K562 (cell line): ENCODE data around the gene CDC27. TPM values are rescaled to one million over a fixed set of nuclear protein-coding genes. Genes with fewer than 3 reads are reported as not detected.

Experiments
- ATAC-seq: fragments of 200-7000 bp; cut with Tn5 transposase; 3 replicates; pipeline ENCODE4 v1.9.1; 2020; ENCODE audit warnings: moderate library complexity
- BruUV-seq: library from RNA; stranded (reverse); fragments of 400-500 nt; replicated peaks from 2 replicates; lab custom pipeline; 2021; lab: Mats Ljungman, UMichigan
- CTCF ChIA-PET: fragments of 300-600 bp; formaldehyde crosslinking; extraction: SDS; loops from one replicate; lab custom pipeline; 2021; ENCODE audit warnings: low intra/inter-chr PET ratio; lab: Yijun Ruan, JAX
- POLR2A ChIA-PET: fragments of 300-600, 350-650 bp; sonication (Branson Sonifier 250); formaldehyde crosslinking; extraction: SDS; loops from one replicate; lab custom pipeline; 2021; ENCODE audit warnings: antibody characterized with exemption, inconsistent platforms; lab: Yijun Ruan, JAX
- DNase-seq, 4 experiments: peaks; one replicate each; pipeline versions ENCODE4 v3.0.0 to v3.0.0-alpha.2; 2011 to 2018; ENCODE audit warnings: low spot score in 3 of 4, mixed read lengths in 3 of 4; ENCODE audit errors: extremely low read depth in 1 of 4
- FAIRE-seq: peaks from 2 replicates; lab custom pipeline; 2011; peaks lifted over from hg19 to GRCh38; lab: Jason Lieb, UNC
- H2AFZ ChIP-seq: 2 replicates; pipeline ENCODE4 v1.6.0; 2011; ENCODE audit warnings: low read depth, low read length, control low read depth, inconsistent platforms
- H3K27ac ChIP-seq: fragments of 200-600 bp; 3 replicates; pipeline ENCODE4 v1.8.0; 2011; ENCODE audit warnings: low read depth, mild to moderate bottlenecking, control low read depth, inconsistent platforms, low read length, moderate library complexity, mixed read lengths; ENCODE audit errors: extremely low read depth
- H3K27me3 ChIP-seq, 2 experiments: fragments of 300-600 bp in 1 of 2; 2 replicates in 1 of 2; 3 replicates in 1 of 2; pipeline versions ENCODE4 v1.6.0 to v1.8.0; 2011; ENCODE audit warnings: inconsistent platforms in 2 of 2, low read length in 2 of 2, mild to moderate bottlenecking in 1 of 2, mixed read lengths in 1 of 2, moderate library complexity in 1 of 2; ENCODE audit not compliant: control insufficient read depth in 2 of 2, insufficient read depth in 2 of 2
- H3K36me3 ChIP-seq: fragments of 300-600 bp; 3 replicates; pipeline ENCODE4 v1.8.0; 2011; ENCODE audit warnings: mild to moderate bottlenecking, low read length, inconsistent platforms; ENCODE audit not compliant: control insufficient read depth, insufficient read depth
- H3K4me1 ChIP-seq, 2 experiments: fragments of 200-600 bp in 1 of 2; replicated peaks in 1 of 2; 2 replicates in 1 of 2; 3 replicates in 1 of 2; pipeline versions ENCODE4 v1.5.1 to v1.8.0; 2011; ENCODE audit warnings: inconsistent platforms in 2 of 2, low read length in 2 of 2, mild to moderate bottlenecking in 1 of 2, mixed read lengths in 1 of 2, moderate library complexity in 1 of 2; ENCODE audit not compliant: control insufficient read depth in 2 of 2, insufficient read depth in 2 of 2
- H3K4me2 ChIP-seq: 2 replicates; pipeline ENCODE4 v1.6.1; 2011; ENCODE audit warnings: low read length, control low read depth, inconsistent platforms, mixed read lengths; ENCODE audit not compliant: insufficient read depth
- H3K4me3 ChIP-seq: fragments of 200-600 bp; sonication (generic), shearing (Covaris generic); 2 replicates; pipeline ENCODE4 v1.5.1; 2016; ENCODE audit warnings: control low read depth, inconsistent platforms
- H3K79me2 ChIP-seq: fragments of 200-600 bp; 3 replicates; pipeline ENCODE4 v1.8.0; 2011; ENCODE audit warnings: low read length, inconsistent platforms; ENCODE audit not compliant: control insufficient read depth, insufficient read depth
- H3K9ac ChIP-seq, 2 experiments: 2 replicates each; pipeline versions ENCODE4 v1.6.0 to v1.6.1; 2011; ENCODE audit warnings: low read depth in 2 of 2, low read length in 2 of 2, control low read depth in 1 of 2, inconsistent platforms in 1 of 2, mild to moderate bottlenecking in 1 of 2, mixed read lengths in 1 of 2; ENCODE audit not compliant: insufficient read depth in 1 of 2
- H3K9me1 ChIP-seq: one replicate; pipeline ENCODE4 v1.6.0; 2011; ENCODE audit warnings: inconsistent platforms, mild to moderate bottlenecking, low read length, moderate library complexity; ENCODE audit not compliant: control insufficient read depth, insufficient read depth
- H3K9me3 ChIP-seq: replicated peaks from 2 replicates; pipeline ENCODE4 v1.5.1; 2011; ENCODE audit warnings: low read depth, low read length, inconsistent platforms; ENCODE audit not compliant: control insufficient read depth, insufficient read depth
- H4K20me1 ChIP-seq: replicated peaks from 2 replicates; pipeline ENCODE4 v1.6.1; 2011; ENCODE audit warnings: low read length, inconsistent platforms, mixed read lengths; ENCODE audit not compliant: control insufficient read depth, insufficient read depth
- IFI16 ChIP-seq: fragments of 250-450 bp; sonication (Bioruptor Pico); IDR thresholded peaks from 2 replicates; pipeline ENCODE4 v2.1.2; 2022; ENCODE audit warnings: mild to moderate bottlenecking, inconsistent platforms
- MCM3 ChIP-seq: fragments of 450-650 bp; IDR thresholded peaks from 2 replicates; pipeline ENCODE4 v1.6.1; 2016
- MIER1 ChIP-seq: fragments of 450-650 bp; IDR thresholded peaks from 2 replicates; pipeline ENCODE4 v1.6.1; 2016; ENCODE audit warnings: antibody characterized with exemption, mild to moderate bottlenecking, low read depth
- POLR2AphosphoS5 ChIP-seq: IDR thresholded peaks from 2 replicates; pipeline ENCODE4 v1.6.1; 2011; ENCODE audit warnings: mild to moderate bottlenecking, low read depth, low read length, moderate library complexity; ENCODE audit not compliant: control insufficient read depth, insufficient read depth
- ZBTB7A ChIP-seq: IDR thresholded peaks from 2 replicates; pipeline ENCODE4 v1.6.1; 2011; ENCODE audit warnings: low read depth, mild to moderate bottlenecking, low read length, moderate library complexity, borderline replicate concordance; ENCODE audit not compliant: control insufficient read depth
- ZNF184 ChIP-seq: sonication (generic); formaldehyde crosslinking; IDR thresholded peaks from 2 replicates; pipeline ENCODE4 v1.5.0; 2020; ENCODE audit warnings: missing genetic modification reagents
- WGBS: fragments of 100-300 bp; shearing (Covaris generic); methylation state at CpG from one replicate; pipeline ENCODE4 v1.1.6; 2016; ENCODE audit warnings: low coverage, mixed read lengths; ENCODE audit not compliant: insufficient coverage; ENCODE audit errors: missing lambda C conversion rate; 5-methylcytosine and 5-hydroxymethylcytosine counted together
- in situ Hi-C: fragments of 300-500 bp; cut with MboI; formaldehyde crosslinking; loops from 4 replicates; pipeline ENCODE4 v1.15.0; 2018; ENCODE audit warnings: inconsistent platforms, mixed read lengths
- intact Hi-C: fragments of 100-400 bp; cut with micrococcal nuclease; formaldehyde crosslinking; loops from 2 replicates; pipeline ENCODE4 v1.14.2; 2022
- polyA plus RNA-seq, 8 experiments: library from polyadenylated mRNA; depleted of rRNA in 4 of 8; stranded (reverse) in 5 of 8; unstranded in 3 of 8; fragments of >200 nt; fragmentation: Nextera tagmentation in 2 of 8; fragmentation: Illumina TruSeq in 1 of 8; extraction: Ambion mirVana in 2 of 8; extraction: Trizol in 1 of 8; gene quantifications; 2 replicates each; pipeline versions ENCODE4 v1.2.1 to v1.2.3, GENCODE V29; 2011 to 2014; ENCODE audit warnings: inconsistent platforms in 1 of 8, missing spikeins in 1 of 8
- total RNA-seq, 7 experiments: library from RNA; depleted of rRNA in 6 of 7; stranded (reverse); fragments of >200 nt in 6 of 7; fragmentation: Illumina TruSeq in 2 of 7; extraction: Trizol in 2 of 7; gene quantifications; 2 replicates each; pipeline versions ENCODE4 v1.2.1 to v1.2.3, GENCODE V29; 2011 to 2021; ENCODE audit warnings: low replicate concordance in 1 of 7
- TF ChIP-seq, protein P1 (sequence below): sonication (generic); formaldehyde crosslinking; IDR thresholded peaks from 2 replicates; pipeline ENCODE4 v1.8.0; 2023; ENCODE audit warnings: mild to moderate bottlenecking, missing genetic modification reagents
- TF ChIP-seq, protein P2 (sequence below): fragments of 250-450 bp; sonication (Bioruptor Pico); IDR thresholded peaks from 2 replicates; pipeline ENCODE4 v1.5.0; 2020; ENCODE audit warnings: mild to moderate bottlenecking
- TF ChIP-seq, protein P3 (sequence below): fragments of 450-650 bp; IDR thresholded peaks from 2 replicates; pipeline ENCODE4 v1.7.1; 2018; ENCODE audit warnings: mild to moderate bottlenecking, low read depth; ENCODE audit not compliant: partially characterized antibody

CDC27 gene
- total and polyA plus RNA-seq, 9 of the 15 experiments (the other 6 are each of a cell fraction or from before 2014, with no cell fraction given) = 28.6 to 155 (median 94.1) TPM

DNA sequence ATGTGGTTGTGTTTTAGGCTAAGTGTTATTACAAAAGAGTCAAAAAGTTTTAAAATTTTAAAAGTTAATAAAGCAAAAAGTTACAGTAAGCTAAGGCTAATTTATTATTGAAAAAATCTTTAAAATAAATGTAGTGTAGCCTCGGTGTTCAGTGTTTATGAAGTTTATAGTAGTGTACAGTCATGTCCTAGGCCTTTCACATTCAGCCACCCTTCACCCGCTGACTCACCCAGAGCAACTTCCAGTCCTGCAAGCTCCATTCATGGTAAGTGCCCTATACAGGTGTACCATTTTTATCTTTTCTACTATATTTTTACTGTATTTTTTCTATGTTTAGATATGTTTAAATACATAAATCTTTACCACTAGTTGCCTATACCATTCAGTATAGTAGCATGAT is 111.5 kb downstream of the CDC27 start:
- Histone ChIP-seq H3K27ac (no peak overlapping the region), H3K36me3 (peaks cover 6% of the 10 kb centered on the region; the same call in 1 of the 3 replicates), H3K4me1 (peaks cover 0 to 4% of the 10 kb centered on the region in 2 experiments; a peak in 1 of 5 replicates), H2AFZ (no peak overlapping the region), H3K4me3 (no peak overlapping the region), H3K9me1 (no peaks in the 10 kb centered on the region), H3K9me3 (no peaks in the 10 kb centered on the region), H4K20me1 (no peaks in the 10 kb centered on the region), H3K79me2 (no peaks in the 10 kb centered on the region; the same call in none of the 3 replicates), H3K27me3 (no peaks in the 10 kb centered on the region), H3K9ac (no peak overlapping the region), H3K4me2 (no peak overlapping the region)
- DNase-seq = no peak
- FAIRE-seq = no peak
- intact Hi-C loops = no loop called here
- no TSS peak for BruUV-seq
- CTCF ChIA-PET = no interaction called here
- TF ChIP-seq ZNF184 (CRISPR knock-in tag) (no peak), POLR2AphosphoS5 (no peak), IFI16 (no peak), MCM3 (no peak), MIER1 (no peak), ZBTB7A (no peak)
- TF ChIP-seq, protein P1, sequence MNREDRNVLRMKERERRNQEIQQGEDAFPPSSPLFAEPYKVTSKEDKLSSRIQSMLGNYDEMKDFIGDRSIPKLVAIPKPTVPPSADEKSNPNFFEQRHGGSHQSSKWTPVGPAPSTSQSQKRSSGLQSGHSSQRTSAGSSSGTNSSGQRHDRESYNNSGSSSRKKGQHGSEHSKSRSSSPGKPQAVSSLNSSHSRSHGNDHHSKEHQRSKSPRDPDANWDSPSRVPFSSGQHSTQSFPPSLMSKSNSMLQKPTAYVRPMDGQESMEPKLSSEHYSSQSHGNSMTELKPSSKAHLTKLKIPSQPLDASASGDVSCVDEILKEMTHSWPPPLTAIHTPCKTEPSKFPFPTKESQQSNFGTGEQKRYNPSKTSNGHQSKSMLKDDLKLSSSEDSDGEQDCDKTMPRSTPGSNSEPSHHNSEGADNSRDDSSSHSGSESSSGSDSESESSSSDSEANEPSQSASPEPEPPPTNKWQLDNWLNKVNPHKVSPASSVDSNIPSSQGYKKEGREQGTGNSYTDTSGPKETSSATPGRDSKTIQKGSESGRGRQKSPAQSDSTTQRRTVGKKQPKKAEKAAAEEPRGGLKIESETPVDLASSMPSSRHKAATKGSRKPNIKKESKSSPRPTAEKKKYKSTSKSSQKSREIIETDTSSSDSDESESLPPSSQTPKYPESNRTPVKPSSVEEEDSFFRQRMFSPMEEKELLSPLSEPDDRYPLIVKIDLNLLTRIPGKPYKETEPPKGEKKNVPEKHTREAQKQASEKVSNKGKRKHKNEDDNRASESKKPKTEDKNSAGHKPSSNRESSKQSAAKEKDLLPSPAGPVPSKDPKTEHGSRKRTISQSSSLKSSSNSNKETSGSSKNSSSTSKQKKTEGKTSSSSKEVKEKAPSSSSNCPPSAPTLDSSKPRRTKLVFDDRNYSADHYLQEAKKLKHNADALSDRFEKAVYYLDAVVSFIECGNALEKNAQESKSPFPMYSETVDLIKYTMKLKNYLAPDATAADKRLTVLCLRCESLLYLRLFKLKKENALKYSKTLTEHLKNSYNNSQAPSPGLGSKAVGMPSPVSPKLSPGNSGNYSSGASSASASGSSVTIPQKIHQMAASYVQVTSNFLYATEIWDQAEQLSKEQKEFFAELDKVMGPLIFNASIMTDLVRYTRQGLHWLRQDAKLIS (CRISPR knock-in tag) = no peak
- TF ChIP-seq, protein P2, sequence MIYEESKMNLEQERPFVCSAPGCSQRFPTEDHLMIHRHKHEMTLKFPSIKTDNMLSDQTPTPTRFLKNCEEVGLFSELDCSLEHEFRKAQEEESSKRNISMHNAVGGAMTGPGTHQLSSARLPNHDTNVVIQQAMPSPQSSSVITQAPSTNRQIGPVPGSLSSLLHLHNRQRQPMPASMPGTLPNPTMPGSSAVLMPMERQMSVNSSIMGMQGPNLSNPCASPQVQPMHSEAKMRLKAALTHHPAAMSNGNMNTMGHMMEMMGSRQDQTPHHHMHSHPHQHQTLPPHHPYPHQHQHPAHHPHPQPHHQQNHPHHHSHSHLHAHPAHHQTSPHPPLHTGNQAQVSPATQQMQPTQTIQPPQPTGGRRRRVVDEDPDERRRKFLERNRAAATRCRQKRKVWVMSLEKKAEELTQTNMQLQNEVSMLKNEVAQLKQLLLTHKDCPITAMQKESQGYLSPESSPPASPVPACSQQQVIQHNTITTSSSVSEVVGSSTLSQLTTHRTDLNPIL (CRISPR knock-in tag) = no peak
- TF ChIP-seq, protein P3, sequence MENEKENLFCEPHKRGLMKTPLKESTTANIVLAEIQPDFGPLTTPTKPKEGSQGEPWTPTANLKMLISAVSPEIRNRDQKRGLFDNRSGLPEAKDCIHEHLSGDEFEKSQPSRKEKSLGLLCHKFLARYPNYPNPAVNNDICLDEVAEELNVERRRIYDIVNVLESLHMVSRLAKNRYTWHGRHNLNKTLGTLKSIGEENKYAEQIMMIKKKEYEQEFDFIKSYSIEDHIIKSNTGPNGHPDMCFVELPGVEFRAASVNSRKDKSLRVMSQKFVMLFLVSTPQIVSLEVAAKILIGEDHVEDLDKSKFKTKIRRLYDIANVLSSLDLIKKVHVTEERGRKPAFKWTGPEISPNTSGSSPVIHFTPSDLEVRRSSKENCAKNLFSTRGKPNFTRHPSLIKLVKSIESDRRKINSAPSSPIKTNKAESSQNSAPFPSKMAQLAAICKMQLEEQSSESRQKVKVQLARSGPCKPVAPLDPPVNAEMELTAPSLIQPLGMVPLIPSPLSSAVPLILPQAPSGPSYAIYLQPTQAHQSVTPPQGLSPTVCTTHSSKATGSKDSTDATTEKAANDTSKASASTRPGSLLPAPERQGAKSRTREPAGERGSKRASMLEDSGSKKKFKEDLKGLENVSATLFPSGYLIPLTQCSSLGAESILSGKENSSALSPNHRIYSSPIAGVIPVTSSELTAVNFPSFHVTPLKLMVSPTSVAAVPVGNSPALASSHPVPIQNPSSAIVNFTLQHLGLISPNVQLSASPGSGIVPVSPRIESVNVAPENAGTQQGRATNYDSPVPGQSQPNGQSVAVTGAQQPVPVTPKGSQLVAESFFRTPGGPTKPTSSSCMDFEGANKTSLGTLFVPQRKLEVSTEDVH = no peak
- WGBS = 64% methylated on average over 2 of the region's 2 CpGs
- in situ Hi-C loops = no loop called here
- POLR2A ChIA-PET = no interaction called here
- no peak for ATAC-seq
